GM19099 (cell line): ENCODE measurements around the gene OR4D2.

ENCODE experiments used
- POLR2A ChIP-seq: IDR thresholded peaks from 3 replicates; pipeline ENCODE4 v1.6.1; 2011; ENCODE audit warnings: low read depth; ENCODE audit not compliant: insufficient read length; ENCODE audit errors: extremely low read depth

Gene OR4D2

DNA sequence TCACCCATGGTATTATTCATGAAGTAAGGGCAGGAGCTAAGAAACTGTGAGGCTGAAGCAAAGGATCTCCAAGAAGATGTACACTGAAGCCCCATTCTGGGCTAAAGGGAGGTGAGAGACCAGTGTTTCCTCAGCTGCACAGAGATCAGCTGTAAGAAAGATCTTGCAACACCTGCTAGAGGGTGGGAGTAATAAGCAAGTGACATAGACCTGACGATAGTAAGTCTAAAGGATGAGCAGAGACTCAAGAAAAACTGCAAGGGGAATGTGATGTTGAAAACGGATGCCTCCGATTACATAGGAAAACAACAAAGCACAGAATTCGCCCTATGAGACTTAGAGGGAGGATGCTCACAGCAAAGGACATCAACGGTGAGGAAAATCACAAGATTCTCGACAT lies at the start of gene OR4D2:
Gene OR4D2, plus strand, starts transcription at position 301 of the 400 bp plus-strand sequence. CDS start 2,674 bp downstream, outside the sequence.
- TF ChIP-seq POLR2A: no peak

DNA sequence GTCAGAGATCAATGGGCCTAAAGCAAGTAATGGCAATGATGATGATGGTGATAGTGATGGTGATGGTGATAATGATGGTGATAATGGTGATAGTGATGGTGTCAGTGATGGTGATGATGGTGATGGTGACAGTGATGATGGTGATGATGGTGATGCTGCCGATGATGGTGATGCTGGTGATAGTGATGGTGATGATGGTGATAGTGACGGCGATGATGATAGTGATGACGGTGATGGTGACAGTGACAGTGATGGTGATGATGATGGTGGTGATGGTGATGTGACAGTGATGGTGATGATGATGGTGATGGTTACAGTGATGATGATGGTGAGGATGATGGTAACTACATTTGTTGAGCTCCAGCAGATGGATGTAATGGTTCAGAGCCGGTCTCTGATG lies 49.4 kb upstream of the OR4D2 start:
- TF ChIP-seq POLR2A: no peak

- TF ChIP-seq POLR2A: no peak
Observed at GRCh38 chr17:58119491-58119890, 47.3 kb upstream of the OR4D2 start.

DNA sequence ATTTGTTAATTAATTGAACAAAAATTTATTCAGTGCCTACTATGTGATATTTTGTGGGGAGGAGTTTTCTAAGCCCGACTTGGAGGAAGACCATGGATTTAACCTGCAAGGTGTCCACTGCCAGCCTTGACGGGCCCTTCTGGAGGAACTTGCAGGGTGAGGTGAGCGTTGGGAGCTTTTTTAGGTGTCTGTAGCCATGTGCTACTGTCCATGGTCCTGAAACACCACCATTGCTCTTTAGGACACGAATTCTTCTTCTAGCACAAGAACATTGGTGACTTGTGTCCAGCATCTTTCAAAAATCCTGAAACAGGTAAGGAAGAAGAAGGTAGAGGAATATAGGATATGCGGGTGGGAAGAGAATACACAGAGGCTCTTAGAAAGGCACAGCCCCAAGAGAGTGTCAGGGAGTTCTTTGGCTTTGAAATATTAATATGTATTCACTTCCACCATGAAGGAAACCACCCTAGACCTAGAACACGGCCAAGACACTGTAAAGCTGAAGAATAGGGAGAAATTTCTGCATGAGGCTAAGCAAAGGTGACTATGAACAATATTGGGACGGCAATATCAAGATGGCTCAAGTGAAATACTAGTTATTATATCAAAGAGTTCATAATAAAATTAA lies 46.5 kb upstream of the OR4D2 start:
- no peak for TF ChIP-seq POLR2A

DNA sequence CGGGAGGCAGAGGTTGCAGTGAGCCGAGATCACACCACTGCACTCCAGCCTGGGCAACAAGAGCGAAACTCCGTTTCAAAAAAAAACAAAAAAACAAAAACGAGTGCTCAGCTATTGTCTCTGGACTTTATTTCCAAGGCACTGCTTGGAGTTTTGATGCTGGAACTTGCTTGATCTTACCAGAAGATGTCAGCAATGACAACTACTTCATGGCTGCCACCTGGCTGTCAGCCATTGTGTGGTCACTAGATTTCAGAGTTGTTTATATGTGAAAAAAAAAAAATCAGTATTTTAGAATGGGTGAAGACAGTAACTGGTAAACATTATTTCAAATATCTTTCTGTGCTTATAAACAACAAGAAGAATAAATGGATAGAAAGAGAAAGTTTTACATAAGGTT lies 44.9 kb upstream of the OR4D2 start:
- no peak for TF ChIP-seq POLR2A

DNA sequence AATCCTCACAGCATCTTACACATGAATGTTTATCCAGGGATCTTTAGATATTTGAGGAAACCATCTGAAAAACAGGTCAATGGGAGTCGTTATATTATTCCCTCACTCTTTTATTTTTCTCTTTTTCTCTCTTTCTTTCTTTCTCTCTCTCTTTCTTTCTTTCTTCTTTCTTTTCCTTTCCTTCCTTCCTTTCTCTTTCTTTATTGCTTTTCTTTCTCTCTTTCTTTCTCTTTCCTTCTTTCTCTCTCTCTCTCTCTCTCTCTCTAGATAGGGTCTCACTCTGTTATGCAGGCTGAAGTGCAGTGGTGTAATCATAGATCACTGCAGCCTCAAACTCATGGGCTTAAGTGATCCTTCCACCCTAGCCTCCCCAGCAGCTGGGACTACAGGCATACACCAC lies 38.9 kb upstream of the OR4D2 start:
- TF ChIP-seq POLR2A: no peak

GRCh38 chr17:58136669-58137279 lies 30.0 kb upstream of the OR4D2 start:
- TF ChIP-seq POLR2A: no peak

DNA sequence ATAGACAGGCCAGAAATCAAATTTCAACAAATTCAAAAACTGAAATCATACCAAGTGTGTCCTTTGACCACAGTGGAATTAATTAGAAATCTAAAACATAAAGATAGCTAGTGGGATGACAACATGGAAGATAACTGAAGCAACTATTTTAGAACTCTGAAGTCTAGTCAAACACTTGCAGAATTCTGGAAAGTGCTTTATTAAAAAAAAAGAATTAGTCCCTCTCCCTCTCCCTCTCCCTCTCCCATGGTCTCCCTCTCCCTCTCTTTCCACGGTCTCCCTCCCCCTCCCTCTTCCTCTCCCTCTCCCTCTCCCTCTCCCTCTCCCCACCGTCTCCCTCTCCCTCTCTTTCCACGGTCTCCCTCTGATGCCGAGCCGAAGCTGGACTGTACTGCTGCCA lies 25.3 kb upstream of the OR4D2 start:
- TF ChIP-seq POLR2A: no peak

- TF ChIP-seq POLR2A: no peak
Observed at GRCh38 chr17:58144801-58145200, 22.0 kb upstream of the OR4D2 start.

GRCh38 chr17:58147930-58148434 lies 18.8 kb upstream of the OR4D2 start, which contains the start of gene OR4D1:
Gene OR4D1 (plus strand): TSS chr17:58148384. CDS start chr17:58155154, 6,770 bp downstream.
- TF ChIP-seq POLR2A: no peak

DNA sequence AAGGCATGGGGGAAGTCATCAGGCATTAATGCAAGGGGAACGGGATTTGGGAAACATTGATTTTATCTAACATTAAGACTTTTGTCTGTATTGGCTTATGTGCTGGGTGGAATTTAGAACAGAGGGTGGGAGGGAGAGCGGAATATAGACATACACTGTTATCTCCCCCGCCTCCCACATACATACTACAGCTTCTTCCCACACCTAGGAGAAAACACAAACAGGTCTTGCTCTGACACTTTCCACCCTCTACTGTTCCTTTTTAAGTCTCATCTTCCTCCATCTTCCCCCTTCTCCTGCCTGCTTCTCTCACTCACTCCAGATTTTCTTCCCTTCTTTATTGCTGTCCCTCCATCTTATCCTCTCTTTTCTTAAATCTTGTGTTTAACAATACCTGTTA lies 18.2 kb upstream of the OR4D2 start:
- TF ChIP-seq POLR2A: no peak

GRCh38 chr17:58150394-58150793 lies 16.4 kb upstream of the OR4D2 start:
- TF ChIP-seq POLR2A: no peak

GRCh38 chr17:58153046-58153445 lies 13.7 kb upstream of the OR4D2 start:
- no peak for TF ChIP-seq POLR2A

- no peak for TF ChIP-seq POLR2A
Observed at GRCh38 chr17:58153671-58154070, 13.1 kb upstream of the OR4D2 start.

- TF ChIP-seq POLR2A: no peak
Observed at GRCh38 chr17:58156839-58157803, 9.7 kb upstream of the OR4D2 start.

GRCh38 chr17:58158181-58158580 lies 8.6 kb upstream of the OR4D2 start:
- TF ChIP-seq POLR2A: no peak

GRCh38 chr17:58161566-58161965 lies 5.2 kb upstream of the OR4D2 start:
- TF ChIP-seq POLR2A: no peak
